Esophagus squamous epithelium (tissue), 5 donors: ENCODE data around the gene ARHGAP27. TPM values are rescaled to one million over a fixed set of nuclear protein-coding genes. Genes with fewer than 3 reads are reported as not detected.
A peak's percentile ranks its signal among the peaks of the same experiment; 100 is the strongest.

Source experiments
- DNase-seq: peaks from one replicate; lab custom pipeline; 2025; lab: John Stamatoyannopoulos, UW
- H3K27ac ChIP-seq, 4 donors: fragments of 200-600 bp; sonication (generic); one replicate each; pipeline ENCODE4 v1.5.1; 2016 to 2019; ENCODE audit warnings: mild to moderate bottlenecking in 1 of 4
- H3K27me3 ChIP-seq, 4 donors: fragments of 200-600 bp; sonication (generic); 1 replicate in 3 of 4; 2 replicates in 1 of 4; pipeline versions ENCODE4 v1.5.1 to v1.6.0; 2017 to 2021; ENCODE audit warnings: antibody characterized with exemption in 1 of 4
- H3K36me3 ChIP-seq, 3 donors: fragments of 200-600 bp; sonication (generic); one replicate each; pipeline ENCODE4 v1.5.1; 2016 to 2019
- H3K4me1 ChIP-seq, 3 donors: fragments of 200-600 bp; sonication (generic); one replicate each; pipeline ENCODE4 v1.5.1; 2017 to 2019
- H3K4me3 ChIP-seq, 4 donors: fragments of 200-600 bp; sonication (generic); 1 replicate in 3 of 4; 2 replicates in 1 of 4; pipeline ENCODE4 v1.5.1; 2016 to 2019; ENCODE audit warnings: mild to moderate bottlenecking in 2 of 4, moderate library complexity in 1 of 4
- H3K9me3 ChIP-seq, 3 donors: fragments of 200-600 bp; sonication (generic); one replicate each; pipeline ENCODE4 v1.5.1; 2016 to 2019
- CTCF ChIP-seq, 6 experiments: fragments of 450-650 bp in 4 of 6; fragments of 200-600 bp in 2 of 6; sonication (generic) in 2 of 6; IDR thresholded peaks; one replicate each; pipeline ENCODE4 v1.5.1; 2016 to 2019; ENCODE audit warnings: antibody characterized with exemption in 6 of 6, mild to moderate bottlenecking in 4 of 6, moderate library complexity in 4 of 6
- POLR2A ChIP-seq, 4 donors: fragments of 450-650 bp; IDR thresholded peaks; one replicate each; pipeline ENCODE4 v1.6.1; 2017; ENCODE audit warnings: antibody characterized with exemption in 4 of 4, mild to moderate bottlenecking in 4 of 4, moderate library complexity in 3 of 4
- WGBS, 2 donors: methylation state at CpG; one replicate each; pipeline ENCODE4 v1.1.5; 2018; 5-methylcytosine and 5-hydroxymethylcytosine counted together
- intact Hi-C: fragments of 100-400 bp; cut with DNase I; formaldehyde crosslinking; loops from one replicate; pipeline ENCODE4 v1.15.0; 2022
- total RNA-seq, 4 donors: library from RNA; depleted of rRNA; stranded (reverse); fragments of >200 nt; gene quantifications; one replicate each; pipeline ENCODE4 v1.1.0, GENCODE V29; 2016
- donor health status: DM: yes; HTN: yes; CAD: no.

Gene ARHGAP27
- total RNA-seq, 4 donors from 2014 or later, result 37.7 to 146 (median 103) TPM

- Histone ChIP-seq H3K9me3 (no peaks in the 10 kb centered on the region), H3K27me3 (no peaks in the 10 kb centered on the region), H3K27ac (peak overlapping the region; percentile 71 to 82 (median 78)), H3K36me3 (peaks cover 0 to 21% (median 10%) of the 10 kb centered on the region in 3 donors), H3K4me1 (peaks cover 29 to 97% (median 36%) of the 10 kb centered on the region in 3 donors), H3K4me3 (peak overlapping the region; percentile 17 to 62 (median 39))
- WGBS, 2 donors, result 52 to 92% methylated on average over 2 to 4 of the region's 5 CpGs
- intact Hi-C loops, result no loop called here
- no peak for TF ChIP-seq POLR2A (IDR thresholded peaks at IDR 0.05)
- TF ChIP-seq CTCF (IDR thresholded peaks at IDR 0.05), result no peak
- no peak for DNase-seq
These were observed 23.0 kb downstream of the ARHGAP27 start for GRCh38 chr17:45409659-45410076.

- WGBS, 2 donors, result 53 to 54% methylated on average over 11 of the region's 11 CpGs
- Histone ChIP-seq H3K4me1 (peaks cover 29 to 89% (median 34%) of the 10 kb centered on the region in 3 donors), H3K36me3 (peaks cover 4 to 29% (median 17%) of the 10 kb centered on the region in 3 donors), H3K27me3 (no peaks in the 10 kb centered on the region), H3K27ac (peak overlapping the region; percentile 71 to 82 (median 78)), H3K9me3 (no peaks in the 10 kb centered on the region), H3K4me3 (peak overlapping the region in 3 of 4 donors; percentile 34 to 62 (median 44))
- TF ChIP-seq POLR2A (IDR thresholded peaks at IDR 0.05), result no peak
- TF ChIP-seq CTCF (IDR thresholded peaks at IDR 0.05), result no peak
- no peak for DNase-seq
- intact Hi-C loops, result no loop called here
These were observed 23.9 kb downstream of the ARHGAP27 start for GRCh38 chr17:45408611-45409421.

DNA sequence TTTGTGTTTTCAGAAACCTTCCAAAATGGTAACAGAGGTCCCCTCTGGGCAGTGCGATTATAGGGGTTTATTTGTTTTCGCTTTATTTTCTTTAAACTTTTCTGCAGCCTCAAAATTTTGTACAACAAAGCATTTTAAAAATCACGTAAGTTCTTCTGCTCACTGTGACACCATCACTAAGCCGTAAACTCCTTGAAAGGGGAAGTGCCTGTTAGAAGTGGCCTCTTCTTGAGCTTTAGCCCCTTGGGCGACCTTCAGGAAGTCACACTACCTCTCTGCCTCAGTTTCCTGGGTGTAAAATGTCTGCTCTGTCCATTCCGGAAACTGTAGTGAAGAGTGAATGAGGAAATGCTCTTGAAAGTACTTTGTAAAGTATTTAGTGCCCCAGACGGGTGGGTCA lies 26.6 kb downstream of the ARHGAP27 start:
- Histone ChIP-seq H3K4me3 (no peak overlapping the region), H3K4me1 (peaks cover 15 to 62% (median 18%) of the 10 kb centered on the region in 3 donors), H3K9me3 (no peaks in the 10 kb centered on the region), H3K27me3 (no peaks in the 10 kb centered on the region), H3K27ac (peak overlapping the region in 2 of 4 donors; percentile 75 to 81), H3K36me3 (peaks cover 19 to 53% (median 23%) of the 10 kb centered on the region in 3 donors)
- TF ChIP-seq POLR2A (IDR thresholded peaks at IDR 0.05), result no peak
- no peak for TF ChIP-seq CTCF (IDR thresholded peaks at IDR 0.05)
- 83 to 91% methylated on average over 7 of the region's 7 CpGs for WGBS, 2 donors
- intact Hi-C loops, result no loop called here
- no peak for DNase-seq

GRCh38 chr17:45405250-45406086 lies 27.2 kb downstream of the ARHGAP27 start:
- Histone ChIP-seq H3K9me3 (no peaks in the 10 kb centered on the region), H3K27me3 (no peaks in the 10 kb centered on the region), H3K27ac (peak overlapping the region in 2 of 4 donors; percentile 75 to 81), H3K4me3 (peak overlapping the region in 2 of 4 donors; percentile 13 to 34), H3K4me1 (peaks cover 11 to 56% (median 13%) of the 10 kb centered on the region in 3 donors), H3K36me3 (peaks cover 19 to 59% (median 24%) of the 10 kb centered on the region in 3 donors)
- WGBS, 2 donors, result 55 to 73% methylated on average over 7 to 14 of the region's 48 CpGs
- intact Hi-C loops, result no loop called here
- DNase-seq, result no peak
- no peak for TF ChIP-seq POLR2A (IDR thresholded peaks at IDR 0.05)
- no peak for TF ChIP-seq CTCF (IDR thresholded peaks at IDR 0.05)
